Measurements from ENCODE around the gene FXYD1. TPM values are rescaled to one million over a fixed set of nuclear protein-coding genes. Genes with fewer than 3 reads are reported as not detected.

The FXYD1 gene
- total RNA-seq, 1 experiment from 2014 or later: 13.3 TPM

GRCh38 chr19:35112995-35113688, 25.5 kb upstream of the FXYD1 start:
- POLR2A ChIA-PET: interaction anchor here (0.6 kb wide), 1 partner anchor 16 kb away, joined by 4 read pairs; no protein-coding TSS in a partner anchor
- peak; percentile 56 for DNase-seq (ENCODE audit: low spot score)
- H3K36me3 Mint-ChIP-seq: no peaks in the 10 kb centered on the region
- CTCF ChIA-PET: interaction anchor here (1.0 to 3.1 kb wide), 3 partner anchors 21 to 46 kb away, joined by 4 to 19 read pairs (median 14); partner anchors contain the start of gene LGI4
- TF ChIP-seq ZNF396 (CRISPR knock-in tag; IDR thresholded peaks at IDR 0.05; ENCODE audit: borderline replicate concordance): no peak
- TF ChIP-seq ARID4B (CRISPR knock-in tag; IDR thresholded peaks at IDR 0.05; ENCODE audit: borderline replicate concordance): no peak
- no peak for TF ChIP-seq SMAD3 (CRISPR knock-in tag; IDR thresholded peaks at IDR 0.05; ENCODE audit: borderline replicate concordance)
- TF ChIP-seq AFF4 (CRISPR knock-in tag; IDR thresholded peaks at IDR 0.05; ENCODE audit: borderline replicate concordance): no peak
- TF ChIP-seq CREB1 (CRISPR knock-in tag; IDR thresholded peaks at IDR 0.05): no peak
- no peak for TF ChIP-seq ZNF281 (CRISPR knock-in tag; IDR thresholded peaks at IDR 0.05)
- no peak for TF ChIP-seq ESRRA (CRISPR knock-in tag; IDR thresholded peaks at IDR 0.05; ENCODE audit: borderline replicate concordance)
- TF ChIP-seq ZBTB43 (CRISPR knock-in tag; IDR thresholded peaks at IDR 0.05): no peak
- TF ChIP-seq GRHL2 (CRISPR knock-in tag; IDR thresholded peaks at IDR 0.05; ENCODE audit: insufficient replicate concordance, severe bottlenecking): no peak
- no peak for TF ChIP-seq OVOL2 (CRISPR knock-in tag; IDR thresholded peaks at IDR 0.05; ENCODE audit: borderline replicate concordance)
- no peak for TF ChIP-seq ZNF121 (CRISPR knock-in tag; IDR thresholded peaks at IDR 0.05)
- no peak for TF ChIP-seq ZNF416 (CRISPR knock-in tag; IDR thresholded peaks at IDR 0.05)
- no peak for TF ChIP-seq GABPB1 (CRISPR knock-in tag; IDR thresholded peaks at IDR 0.05)
- no peak for TF ChIP-seq SP1 (CRISPR knock-in tag; conservative IDR thresholded peaks at IDR 0.05)
- TF ChIP-seq ERG (CRISPR knock-in tag; IDR thresholded peaks at IDR 0.05): no peak
- no peaks in the 10 kb centered on the region for H3K9me3 Mint-ChIP-seq
- no peak overlapping the region for H3K4me3 Mint-ChIP-seq
- peak overlapping the region; percentile 70; the same call in 1 of the 2 replicates for H3K27ac Mint-ChIP-seq
- H3K27me3 Mint-ChIP-seq (ENCODE audit: low read depth): peaks cover 3% of the 10 kb centered on the region
- peak; percentile 40 for ATAC-seq
- peaks cover 40% of the 10 kb centered on the region for H3K4me1 Mint-ChIP-seq

Measured in WTC11 (cell line).